B cell (primary cell): ENCODE results near the gene LNP1. TPM values are rescaled to one million over a fixed set of nuclear protein-coding genes. Genes with fewer than 3 reads are reported as not detected.
"Not testable (repeated sequence)": the region's sequence is repeated elsewhere in the genome, so short reads cannot be mapped to it uniquely, and the experiment has no call there.

Source experiments
- ATAC-seq: fragments of 200-7000 bp; cut with Tn5 transposase; one replicate; pipeline ENCODE4 v1.10.0; 2021; ENCODE audit warnings: low read depth, mild to moderate bottlenecking, moderate number of reproducible peaks, moderate library complexity
- CTCF ChIA-PET: fragments of 350-600 bp; sonication (Branson Sonifier 250); formaldehyde crosslinking; loops from one replicate; lab custom pipeline; 2021; ENCODE audit warnings: antibody characterized with exemption, inconsistent platforms; lab: Charles Lee
- POLR2A ChIA-PET: fragments of 350-600 bp; sonication (Branson Sonifier 250); formaldehyde crosslinking; loops from one replicate; lab custom pipeline; 2021; ENCODE audit warnings: antibody characterized with exemption; lab: Charles Lee
- DNase-seq: peaks from one replicate; pipeline ENCODE4 v3.0.0; 2013
- H2AFZ ChIP-seq: 2 replicates; pipeline ENCODE4 v1.6.1; 2012; ENCODE audit warnings: mild to moderate bottlenecking, low read depth, low read length; ENCODE audit not compliant: insufficient read depth, poor library complexity, severe bottlenecking
- H3K27ac ChIP-seq, 2 donors: 1 replicate in 1 of 2; 2 replicates in 1 of 2; pipeline ENCODE4 v1.5.1; 2012 to 2013; ENCODE audit warnings: low read length in 2 of 2, mild to moderate bottlenecking in 2 of 2, moderate library complexity in 1 of 2
- H3K27me3 ChIP-seq, 4 experiments: fragments of 200-600 bp in 1 of 4; sonication (generic) in 1 of 4; replicated peaks in 1 of 4; 1 replicate in 2 of 4; 2 replicates in 2 of 4; pipeline versions ENCODE4 v1.6.1 to v1.7.0; 2013 to 2016; ENCODE audit warnings: low read length in 3 of 4, mild to moderate bottlenecking in 2 of 4, mixed read lengths in 1 of 4, moderate library complexity in 1 of 4; ENCODE audit not compliant: insufficient read depth in 4 of 4, control insufficient read depth in 3 of 4; ENCODE audit errors: control extremely low read depth in 1 of 4
- H3K36me3 ChIP-seq, 2 experiments: replicated peaks in 1 of 2; 1 replicate in 1 of 2; 2 replicates in 1 of 2; pipeline versions ENCODE4 v1.6.1 to v1.7.1; 2013; ENCODE audit warnings: low read length in 1 of 2; ENCODE audit not compliant: insufficient read depth in 2 of 2, control insufficient read depth in 1 of 2; ENCODE audit errors: control extremely low read depth in 1 of 2, extremely low read depth in 1 of 2
- H3K4me1 ChIP-seq, 2 donors: fragments of 200-600 bp in 1 of 2; sonication (generic) in 1 of 2; 1 replicate in 1 of 2; 2 replicates in 1 of 2; pipeline versions ENCODE4 v1.5.1 to v1.6.1; 2013 to 2017; ENCODE audit warnings: low read length in 2 of 2; ENCODE audit not compliant: control insufficient read depth in 2 of 2, insufficient read depth in 2 of 2
- H3K4me2 ChIP-seq: replicated peaks from 2 replicates; pipeline ENCODE3; 2012; ENCODE audit warnings: mild to moderate bottlenecking, low read depth, low read length; ENCODE audit not compliant: poor library complexity, severe bottlenecking
- H3K4me3 ChIP-seq, 5 experiments: fragments of 200-600 bp in 1 of 5; sonication (generic) in 1 of 5; 1 replicate in 3 of 5; 2 replicates in 2 of 5; pipeline versions ENCODE4 v1.5.1 to v1.7.0; 2011 to 2016; ENCODE audit warnings: low read length in 4 of 5, mild to moderate bottlenecking in 4 of 5, low read depth in 2 of 5, control low read depth in 1 of 5, moderate library complexity in 1 of 5; ENCODE audit not compliant: insufficient read depth in 1 of 5; ENCODE audit errors: control extremely low read depth in 1 of 5, extremely low read depth in 1 of 5
- H3K79me2 ChIP-seq: fragments of 200-600 bp; sonication (generic); one replicate; pipeline ENCODE4 v1.6.0; 2016; ENCODE audit warnings: low read length; ENCODE audit not compliant: control insufficient read depth, insufficient read depth
- H3K9ac ChIP-seq: fragments of 200-600 bp; sonication (generic); 2 replicates; pipeline ENCODE4 v1.6.1; 2017; ENCODE audit warnings: mild to moderate bottlenecking, low read length, moderate library complexity
- H3K9me3 ChIP-seq, 3 donors: one replicate each; pipeline versions ENCODE4 v1.6.1 to v1.7.1; 2013; ENCODE audit warnings: low read length in 2 of 3; ENCODE audit not compliant: control insufficient read depth in 2 of 3, insufficient read depth in 1 of 3; ENCODE audit errors: control extremely low read depth in 1 of 3
- H4K20me1 ChIP-seq: 2 replicates; pipeline ENCODE4 v1.6.0; 2012; ENCODE audit warnings: mild to moderate bottlenecking, low read length; ENCODE audit not compliant: insufficient read depth, control insufficient read depth, poor library complexity, severe bottlenecking
- H3K27ac Mint-ChIP-seq: one replicate; pipeline ENCODE4 v1.8.0; 2021; ENCODE audit warnings: mixed read lengths
- H3K27me3 Mint-ChIP-seq: one replicate; pipeline ENCODE4 v1.8.0; 2021; ENCODE audit warnings: mixed read lengths
- H3K4me1 Mint-ChIP-seq: one replicate; pipeline ENCODE4 v1.8.0; 2021; ENCODE audit warnings: mixed read lengths
- H3K4me3 Mint-ChIP-seq: one replicate; pipeline ENCODE4 v1.8.0; 2021; ENCODE audit warnings: mixed read lengths
- H3K9me3 Mint-ChIP-seq: one replicate; pipeline ENCODE4 v1.8.0; 2022; ENCODE audit warnings: mixed read lengths; ENCODE audit not compliant: insufficient read depth
- EZH2 ChIP-seq: IDR thresholded peaks from 2 replicates; pipeline ENCODE4 v1.6.1; 2012; ENCODE audit warnings: borderline replicate concordance, low read depth, mild to moderate bottlenecking, moderate library complexity, low read length; ENCODE audit not compliant: insufficient read depth, poor library complexity, severe bottlenecking
- WGBS: methylation state at CpG from one replicate; pipeline ENCODE4 v1.1.5; 2013; ENCODE audit warnings: missing lambda C conversion rate; ENCODE audit not compliant: insufficient coverage; 5-methylcytosine and 5-hydroxymethylcytosine counted together
- intact Hi-C: fragments of 100-400 bp; cut with micrococcal nuclease; formaldehyde crosslinking; loops from one replicate; pipeline ENCODE4 v1.10.0; 2022
- polyA plus RNA-seq: library from polyadenylated mRNA; depleted of rRNA; stranded (reverse); fragments of >200 nt; gene quantifications from 2 replicates; pipeline ENCODE4 v1.2.3, GENCODE V29; 2012
- total RNA-seq, 2 donors: library from RNA; stranded (reverse); fragments of 120-200 nt in 1 of 2; gene quantifications; 1 replicate in 1 of 2; 2 replicates in 1 of 2; pipeline versions ENCODE4 v1.2.3 to v1.2.4, GENCODE V29; 2013 to 2022
- TF ChIP-seq, protein P1 (sequence below): fragments of 200-600 bp; IDR thresholded peaks from one replicate; pipeline ENCODE4 v1.8.0; 2022; ENCODE audit warnings: antibody characterized with exemption, mild to moderate bottlenecking

LNP1 gene
- total and polyA plus RNA-seq, 2 donors (not counting 1 experiment from before 2014, with no cell fraction given) = 0.39 to 1.9 TPM

DNA sequence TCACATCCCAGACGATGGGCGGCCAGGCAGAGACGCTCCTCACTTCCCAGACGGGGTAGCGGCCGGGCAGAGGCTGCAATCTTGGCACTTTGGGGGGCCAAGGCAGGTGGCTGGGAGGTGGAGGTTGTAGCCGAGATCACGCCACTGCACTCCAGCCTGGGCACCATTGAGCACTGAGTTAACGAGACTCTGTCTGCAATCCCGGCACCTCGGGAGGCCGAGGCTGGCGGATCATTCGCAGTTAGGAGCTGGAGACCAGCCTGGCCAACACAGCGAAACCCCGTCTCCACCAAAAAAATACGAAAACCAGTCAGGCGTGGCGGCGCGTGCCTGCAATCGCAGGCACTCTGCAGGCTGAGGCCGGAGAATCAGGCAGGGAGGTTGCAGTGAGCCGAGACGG is 77.2 kb downstream of the LNP1 start:
- H3K4me3 ChIP-seq, H3K79me2 ChIP-seq, H3K27ac ChIP-seq, H3K27me3 Mint-ChIP-seq, H3K27me3 ChIP-seq, H3K4me1 Mint-ChIP-seq, H2AFZ ChIP-seq, H3K9me3 Mint-ChIP-seq, H3K4me1 ChIP-seq, H3K4me3 Mint-ChIP-seq, ATAC-seq, intact Hi-C loops, H3K36me3 ChIP-seq, H4K20me1 ChIP-seq, H3K27ac Mint-ChIP-seq, H3K4me2 ChIP-seq, DNase-seq, H3K9ac ChIP-seq, CTCF ChIA-PET, H3K9me3 ChIP-seq, POLR2A ChIA-PET: not testable (repeated sequence)
- WGBS = 95% methylated on average over 16 of the region's 25 CpGs

DNA sequence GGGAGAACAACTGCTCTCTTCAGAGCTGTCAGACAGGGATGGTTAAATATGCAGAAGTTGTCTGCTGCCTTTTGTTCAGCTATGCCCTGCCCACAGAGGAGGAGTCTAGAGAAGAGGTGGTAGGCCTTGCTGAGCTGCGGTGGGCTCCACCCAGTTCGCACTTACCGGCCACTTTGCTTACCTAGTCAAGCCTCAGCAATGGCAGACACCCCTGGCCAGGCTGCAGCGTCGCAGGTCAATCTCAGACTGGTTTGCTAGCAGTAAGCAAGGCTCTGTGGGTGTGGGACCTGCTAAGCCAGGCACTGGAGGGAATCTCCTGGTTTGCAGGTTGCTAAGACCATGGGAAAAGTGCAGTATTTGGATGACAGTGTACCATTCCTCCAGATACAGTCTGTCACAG is 78.7 kb downstream of the LNP1 start:
- WGBS = 93% methylated on average over 5 of the region's 5 CpGs
- CTCF ChIA-PET = no interaction called here

More for the DNA sequence above, 78.7 kb downstream of the LNP1 start:
- Histone ChIP-seq H3K4me2 (no peak overlapping the region), H3K9me3 (no peaks in the 10 kb centered on the region), H4K20me1 (no peaks in the 10 kb centered on the region), H3K4me1 (no peaks in the 10 kb centered on the region), H3K4me3 (no peak overlapping the region), H3K27ac (no peak overlapping the region), H3K36me3 (no peaks in the 10 kb centered on the region), H2AFZ (no peak overlapping the region), H3K9ac (no peak overlapping the region), H3K79me2 (no peaks in the 10 kb centered on the region), H3K27me3 (peaks cover 0 to 5% (median 0%) of the 10 kb centered on the region in 4 experiments)
- Mint-ChIP-seq H3K4me1 (no peaks in the 10 kb centered on the region), H3K27me3 (peaks cover 13% of the 10 kb centered on the region), H3K4me3 (no peak overlapping the region), H3K27ac (no peak overlapping the region), H3K9me3 (no peaks in the 10 kb centered on the region)
- no peak for DNase-seq
- no peak for ATAC-seq
- POLR2A ChIA-PET = no interaction called here
- intact Hi-C loops = no loop called here
- TF ChIP-seq EZH2 = no peak
- TF ChIP-seq, protein P1, sequence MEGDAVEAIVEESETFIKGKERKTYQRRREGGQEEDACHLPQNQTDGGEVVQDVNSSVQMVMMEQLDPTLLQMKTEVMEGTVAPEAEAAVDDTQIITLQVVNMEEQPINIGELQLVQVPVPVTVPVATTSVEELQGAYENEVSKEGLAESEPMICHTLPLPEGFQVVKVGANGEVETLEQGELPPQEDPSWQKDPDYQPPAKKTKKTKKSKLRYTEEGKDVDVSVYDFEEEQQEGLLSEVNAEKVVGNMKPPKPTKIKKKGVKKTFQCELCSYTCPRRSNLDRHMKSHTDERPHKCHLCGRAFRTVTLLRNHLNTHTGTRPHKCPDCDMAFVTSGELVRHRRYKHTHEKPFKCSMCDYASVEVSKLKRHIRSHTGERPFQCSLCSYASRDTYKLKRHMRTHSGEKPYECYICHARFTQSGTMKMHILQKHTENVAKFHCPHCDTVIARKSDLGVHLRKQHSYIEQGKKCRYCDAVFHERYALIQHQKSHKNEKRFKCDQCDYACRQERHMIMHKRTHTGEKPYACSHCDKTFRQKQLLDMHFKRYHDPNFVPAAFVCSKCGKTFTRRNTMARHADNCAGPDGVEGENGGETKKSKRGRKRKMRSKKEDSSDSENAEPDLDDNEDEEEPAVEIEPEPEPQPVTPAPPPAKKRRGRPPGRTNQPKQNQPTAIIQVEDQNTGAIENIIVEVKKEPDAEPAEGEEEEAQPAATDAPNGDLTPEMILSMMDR = no peak
